HCT116 (cell line): Measurements from ENCODE around the gene USP10.

Experiments
- CEBPB ChIP-seq: IDR thresholded peaks from 2 replicates; pipeline ENCODE4 v1.6.1; 2012; ENCODE audit warnings: low read depth
- CTCF ChIP-seq, 3 experiments: fragments of 200-600 bp in 1 of 3; sonication (generic) in 1 of 3; IDR thresholded peaks in 2 of 3; conservative IDR thresholded peaks in 1 of 3; 2 replicates each; pipeline ENCODE4 v1.5.1; 2012 to 2017; ENCODE audit warnings: low read depth in 2 of 3, low read length in 2 of 3, antibody characterized with exemption in 1 of 3, borderline replicate concordance in 1 of 3, control low read depth in 1 of 3, mild to moderate bottlenecking in 1 of 3, mixed read lengths in 1 of 3, mixed run types in 1 of 3, moderate library complexity in 1 of 3; ENCODE audit not compliant: insufficient read depth in 1 of 3
- EZH2 ChIP-seq: fragments of 200-600 bp; sonication (generic); IDR thresholded peaks from 2 replicates; pipeline ENCODE4 v1.6.1; 2017; ENCODE audit warnings: antibody characterized with exemption, mixed run types
- EZH2phosphoT487 ChIP-seq: fragments of 200-600 bp; IDR thresholded peaks from 2 replicates; pipeline ENCODE4 v1.6.1; 2018; ENCODE audit warnings: antibody characterized with exemption, borderline replicate concordance
- FOSL1 ChIP-seq: IDR thresholded peaks from 2 replicates; pipeline ENCODE4 v1.6.1; 2012; ENCODE audit warnings: low read depth
- JUND ChIP-seq: IDR thresholded peaks from 2 replicates; pipeline ENCODE4 v1.6.1; 2012
- POLR2A ChIP-seq: IDR thresholded peaks from 2 replicates; pipeline ENCODE4 v1.7.0; 2011; ENCODE audit warnings: borderline replicate concordance; ENCODE audit not compliant: insufficient read depth, insufficient read length; ENCODE audit errors: extremely low read depth
- POLR2AphosphoS5 ChIP-seq: IDR thresholded peaks from 2 replicates; pipeline ENCODE4 v1.6.1; 2011; ENCODE audit warnings: mild to moderate bottlenecking, low read depth, low read length, moderate library complexity
- RAD21 ChIP-seq: IDR thresholded peaks from 2 replicates; pipeline ENCODE4 v1.6.1; 2012; ENCODE audit warnings: low read depth, mild to moderate bottlenecking
- SIN3A ChIP-seq: IDR thresholded peaks from 2 replicates; pipeline ENCODE4 v1.6.1; 2012; ENCODE audit warnings: low read depth
- SRF ChIP-seq: IDR thresholded peaks from 2 replicates; pipeline ENCODE4 v1.6.1; 2012; ENCODE audit warnings: low read depth
- YY1 ChIP-seq: IDR thresholded peaks from 2 replicates; pipeline ENCODE4 v1.6.1; 2011; ENCODE audit warnings: low read length, low read depth, moderate library complexity, mild to moderate bottlenecking; ENCODE audit not compliant: insufficient replicate concordance; ENCODE audit errors: extremely low read depth
- ZNF274 ChIP-seq: fragments of 200-500 bp; sonication (Bioruptor generic); IDR thresholded peaks from 2 replicates; pipeline ENCODE4 v1.6.1; 2014; ENCODE audit warnings: mild to moderate bottlenecking, low read depth, low read length, inconsistent platforms
- TF ChIP-seq, protein P1 (sequence below): IDR thresholded peaks from 2 replicates; pipeline ENCODE4 v1.6.1; 2012; ENCODE audit warnings: low read depth

GRCh38 chr16:84659656-84660300, 40.0 kb upstream of the USP10 start:
- TF ChIP-seq EZH2 (no peak), SIN3A (no peak), CTCF (IDR thresholded peaks at IDR 0.05 in 2 of 3, conservative IDR thresholded peaks at IDR 0.05 in 1 of 3; ENCODE audit: borderline replicate concordance in 1 of 3, insufficient read depth in 1 of 3, low read depth in 2 of 3, low read length in 2 of 3) (no peak), POLR2AphosphoS5 (no peak), ZNF274 (no peak), POLR2A (no peak), YY1 (no peak), FOSL1 (no peak), EZH2phosphoT487 (no peak), SRF (no peak), RAD21 (no peak), CEBPB (no peak), JUND (no peak)
- TF ChIP-seq, protein P1, sequence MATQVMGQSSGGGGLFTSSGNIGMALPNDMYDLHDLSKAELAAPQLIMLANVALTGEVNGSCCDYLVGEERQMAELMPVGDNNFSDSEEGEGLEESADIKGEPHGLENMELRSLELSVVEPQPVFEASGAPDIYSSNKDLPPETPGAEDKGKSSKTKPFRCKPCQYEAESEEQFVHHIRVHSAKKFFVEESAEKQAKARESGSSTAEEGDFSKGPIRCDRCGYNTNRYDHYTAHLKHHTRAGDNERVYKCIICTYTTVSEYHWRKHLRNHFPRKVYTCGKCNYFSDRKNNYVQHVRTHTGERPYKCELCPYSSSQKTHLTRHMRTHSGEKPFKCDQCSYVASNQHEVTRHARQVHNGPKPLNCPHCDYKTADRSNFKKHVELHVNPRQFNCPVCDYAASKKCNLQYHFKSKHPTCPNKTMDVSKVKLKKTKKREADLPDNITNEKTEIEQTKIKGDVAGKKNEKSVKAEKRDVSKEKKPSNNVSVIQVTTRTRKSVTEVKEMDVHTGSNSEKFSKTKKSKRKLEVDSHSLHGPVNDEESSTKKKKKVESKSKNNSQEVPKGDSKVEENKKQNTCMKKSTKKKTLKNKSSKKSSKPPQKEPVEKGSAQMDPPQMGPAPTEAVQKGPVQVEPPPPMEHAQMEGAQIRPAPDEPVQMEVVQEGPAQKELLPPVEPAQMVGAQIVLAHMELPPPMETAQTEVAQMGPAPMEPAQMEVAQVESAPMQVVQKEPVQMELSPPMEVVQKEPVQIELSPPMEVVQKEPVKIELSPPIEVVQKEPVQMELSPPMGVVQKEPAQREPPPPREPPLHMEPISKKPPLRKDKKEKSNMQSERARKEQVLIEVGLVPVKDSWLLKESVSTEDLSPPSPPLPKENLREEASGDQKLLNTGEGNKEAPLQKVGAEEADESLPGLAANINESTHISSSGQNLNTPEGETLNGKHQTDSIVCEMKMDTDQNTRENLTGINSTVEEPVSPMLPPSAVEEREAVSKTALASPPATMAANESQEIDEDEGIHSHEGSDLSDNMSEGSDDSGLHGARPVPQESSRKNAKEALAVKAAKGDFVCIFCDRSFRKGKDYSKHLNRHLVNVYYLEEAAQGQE = no peak
